Caco-2 (cell line): ENCODE data around the gene ACAT2. TPM values are rescaled to one million over a fixed set of nuclear protein-coding genes. Genes with fewer than 3 reads are reported as not detected.
A peak's percentile ranks its signal among the peaks of the same experiment; 100 is the strongest.
"Not testable (repeated sequence)": the region's sequence is repeated elsewhere in the genome, so short reads cannot be mapped to it uniquely, and the experiment has no call there.

Experiments used
- BruUV-seq: library from RNA; stranded (reverse); fragments of 400-500 nt; replicated peaks from 2 replicates; lab custom pipeline; 2021; lab: Mats Ljungman, UMichigan
- CTCF ChIA-PET: fragments of 300-600 bp; sonication (Branson Sonifier 250); formaldehyde crosslinking; loops from one replicate; lab custom pipeline; 2022; ENCODE audit warnings: antibody characterized with exemption; lab: Charles Lee
- POLR2A ChIA-PET: fragments of 300-600 bp; sonication (Branson Sonifier 250); formaldehyde crosslinking; loops from one replicate; lab custom pipeline; 2022; ENCODE audit warnings: antibody characterized with exemption; lab: Charles Lee
- DNase-seq, 2 experiments: peaks; one replicate each; pipeline versions ENCODE4 v3.0.0 to v3.0.0-alpha.2; 2020 to 2022
- H3K27me3 ChIP-seq: replicated peaks from 2 replicates; pipeline ENCODE4 v1.6.0; 2011; ENCODE audit warnings: low read length; ENCODE audit not compliant: control insufficient read depth, insufficient read depth
- H3K36me3 ChIP-seq: 2 replicates; pipeline ENCODE4 v1.5.1; 2011; ENCODE audit warnings: low read length; ENCODE audit not compliant: control insufficient read depth, insufficient read depth
- H3K4me1 ChIP-seq: fragments of 250-450 bp; sonication (Bioruptor Pico); 2 replicates; pipeline ENCODE4 v1.5.1; 2020; ENCODE audit warnings: mild to moderate bottlenecking
- H3K4me3 ChIP-seq: 2 replicates; pipeline ENCODE4 v1.5.1; 2011; ENCODE audit warnings: low read depth, mild to moderate bottlenecking, control low read depth, low read length
- H3K9me3 ChIP-seq: fragments of 250-450 bp; sonication (Bioruptor Pico); 2 replicates; pipeline ENCODE4 v1.5.1; 2020; ENCODE audit warnings: mild to moderate bottlenecking, moderate library complexity
- H3K27ac Mint-ChIP-seq: one replicate; pipeline ENCODE4 v1.8.0; 2022; ENCODE audit warnings: mixed read lengths; ENCODE audit not compliant: unreplicated experiment
- H3K27me3 Mint-ChIP-seq: one replicate; pipeline ENCODE4 v1.8.0; 2022; ENCODE audit warnings: mixed read lengths; ENCODE audit not compliant: insufficient read depth, unreplicated experiment
- H3K36me3 Mint-ChIP-seq: one replicate; pipeline ENCODE4 v1.8.0; 2022; ENCODE audit warnings: mild to moderate bottlenecking, mixed read lengths; ENCODE audit not compliant: insufficient read depth, unreplicated experiment
- H3K4me1 Mint-ChIP-seq: one replicate; pipeline ENCODE4 v1.8.0; 2022; ENCODE audit warnings: low read depth, mixed read lengths; ENCODE audit not compliant: unreplicated experiment
- H3K4me3 Mint-ChIP-seq: one replicate; pipeline ENCODE4 v1.8.0; 2022; ENCODE audit warnings: mild to moderate bottlenecking, moderate library complexity, mixed read lengths; ENCODE audit not compliant: unreplicated experiment
- H3K9me3 Mint-ChIP-seq: one replicate; pipeline ENCODE4 v1.8.0; 2022; ENCODE audit warnings: mixed read lengths; ENCODE audit not compliant: unreplicated experiment
- intact Hi-C: fragments of 100-400 bp; cut with micrococcal nuclease; formaldehyde crosslinking; loops from one replicate; pipeline ENCODE4 v1.10.0; 2022; ENCODE audit not compliant: unreplicated experiment
- total RNA-seq: library from RNA; stranded (reverse); gene quantifications from 2 replicates; pipeline ENCODE4 v1.2.3, GENCODE V29; 2022
- TF ChIP-seq, protein P1 (sequence below), 2 experiments: fragments of 200-600 bp in 1 of 2; IDR thresholded peaks; 1 replicate in 1 of 2; 2 replicates in 1 of 2; pipeline versions ENCODE4 v1.5.1 to v1.8.0; 2011 to 2022; ENCODE audit warnings: antibody characterized with exemption in 1 of 2, control low read depth in 1 of 2, inconsistent platforms in 1 of 2, low read depth in 1 of 2, low read length in 1 of 2, mild to moderate bottlenecking in 1 of 2, moderate library complexity in 1 of 2; ENCODE audit not compliant: insufficient read depth in 1 of 2, severe bottlenecking in 1 of 2, unreplicated experiment in 1 of 2

The ACAT2 gene
- total RNA-seq, 1 experiment from 2014 or later = 131 TPM

GRCh38 chr6:159723259-159723658 lies 38.6 kb upstream of the ACAT2 start:
- H3K27me3 Mint-ChIP-seq = no peaks in the 10 kb centered on the region
- H3K27me3 ChIP-seq = no peaks in the 10 kb centered on the region
- H3K27ac Mint-ChIP-seq = no peak overlapping the region
- H3K36me3 Mint-ChIP-seq = peaks cover 25% of the 10 kb centered on the region
- ChIA-PET CTCF (no interaction called here), POLR2A (no interaction called here)
- H3K9me3 ChIP-seq = no peaks in the 10 kb centered on the region
- TF ChIP-seq, protein P1, sequence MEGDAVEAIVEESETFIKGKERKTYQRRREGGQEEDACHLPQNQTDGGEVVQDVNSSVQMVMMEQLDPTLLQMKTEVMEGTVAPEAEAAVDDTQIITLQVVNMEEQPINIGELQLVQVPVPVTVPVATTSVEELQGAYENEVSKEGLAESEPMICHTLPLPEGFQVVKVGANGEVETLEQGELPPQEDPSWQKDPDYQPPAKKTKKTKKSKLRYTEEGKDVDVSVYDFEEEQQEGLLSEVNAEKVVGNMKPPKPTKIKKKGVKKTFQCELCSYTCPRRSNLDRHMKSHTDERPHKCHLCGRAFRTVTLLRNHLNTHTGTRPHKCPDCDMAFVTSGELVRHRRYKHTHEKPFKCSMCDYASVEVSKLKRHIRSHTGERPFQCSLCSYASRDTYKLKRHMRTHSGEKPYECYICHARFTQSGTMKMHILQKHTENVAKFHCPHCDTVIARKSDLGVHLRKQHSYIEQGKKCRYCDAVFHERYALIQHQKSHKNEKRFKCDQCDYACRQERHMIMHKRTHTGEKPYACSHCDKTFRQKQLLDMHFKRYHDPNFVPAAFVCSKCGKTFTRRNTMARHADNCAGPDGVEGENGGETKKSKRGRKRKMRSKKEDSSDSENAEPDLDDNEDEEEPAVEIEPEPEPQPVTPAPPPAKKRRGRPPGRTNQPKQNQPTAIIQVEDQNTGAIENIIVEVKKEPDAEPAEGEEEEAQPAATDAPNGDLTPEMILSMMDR (IDR thresholded peaks at IDR 0.05; ENCODE audit: insufficient read depth in 1 of 2, low read depth in 1 of 2, low read length in 1 of 2, severe bottlenecking in 1 of 2, unreplicated experiment in 1 of 2) = no peak
- DNase-seq = no peak
- H3K4me1 ChIP-seq = no peaks in the 10 kb centered on the region
- BruUV-seq = no TSS peak
- no peaks in the 10 kb centered on the region; the same call in 1 of the 2 replicates for H3K36me3 ChIP-seq
- intact Hi-C loops = no loop called here
- H3K4me3 ChIP-seq = no peak overlapping the region
- H3K4me1 Mint-ChIP-seq = peaks cover 6% of the 10 kb centered on the region
- no peaks in the 10 kb centered on the region for H3K9me3 Mint-ChIP-seq
- H3K4me3 Mint-ChIP-seq = no peak overlapping the region

GRCh38 chr6:159724778-159725177 lies 37.1 kb upstream of the ACAT2 start:
- intact Hi-C loops = no loop called here
- no TSS peak for BruUV-seq
- Histone ChIP-seq H3K27me3 (no peaks in the 10 kb centered on the region), H3K9me3 (no peaks in the 10 kb centered on the region), H3K4me1 (peaks cover under 1% of the 10 kb centered on the region; the same call in 1 of the 2 replicates), H3K36me3 (peaks cover 1% of the 10 kb centered on the region; the same call in 1 of the 2 replicates), H3K4me3 (no peak overlapping the region)
- H3K9me3 Mint-ChIP-seq = no peaks in the 10 kb centered on the region
- peaks cover 26% of the 10 kb centered on the region for H3K36me3 Mint-ChIP-seq
- H3K27me3 Mint-ChIP-seq = no peaks in the 10 kb centered on the region
- H3K4me3 Mint-ChIP-seq = no peak overlapping the region
- H3K4me1 Mint-ChIP-seq = peaks cover 6% of the 10 kb centered on the region
- ChIA-PET CTCF (no interaction called here), POLR2A (interaction anchor here (0.6 kb wide), 1 partner anchor 15 kb away, joined by 5 read pairs; no protein-coding TSS in a partner anchor)
- DNase-seq = no peak
- no peak overlapping the region for H3K27ac Mint-ChIP-seq
- TF ChIP-seq, protein P1 (IDR thresholded peaks at IDR 0.05; ENCODE audit: insufficient read depth in 1 of 2, low read depth in 1 of 2, low read length in 1 of 2, severe bottlenecking in 1 of 2, unreplicated experiment in 1 of 2) = no peak

DNA sequence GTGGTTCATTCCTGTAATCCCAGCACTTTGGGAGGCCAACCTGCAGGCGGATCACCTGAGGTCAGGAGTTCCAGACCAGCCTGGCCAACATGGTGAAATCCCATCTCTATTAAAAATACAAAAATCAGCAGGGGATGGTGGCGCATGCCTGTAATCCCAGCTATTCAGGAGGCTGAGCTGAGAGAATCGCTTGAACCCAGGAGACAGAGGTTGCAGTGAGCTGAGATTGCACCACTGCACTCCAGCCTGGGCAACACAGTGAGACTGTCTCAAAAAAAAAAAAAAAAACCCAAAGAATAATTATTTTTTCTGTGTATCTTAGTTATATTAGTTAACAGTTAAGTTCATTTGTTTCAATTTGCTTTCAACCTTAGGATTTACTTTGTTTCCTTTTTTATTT lies 36.6 kb upstream of the ACAT2 start:
- H3K4me3 ChIP-seq, H3K4me1 ChIP-seq, H3K27ac Mint-ChIP-seq, H3K27me3 Mint-ChIP-seq, BruUV-seq, H3K4me1 Mint-ChIP-seq, H3K27me3 ChIP-seq, intact Hi-C loops, DNase-seq, H3K36me3 ChIP-seq, H3K9me3 Mint-ChIP-seq, CTCF ChIA-PET, H3K9me3 ChIP-seq: not testable (repeated sequence)
- Mint-ChIP-seq H3K4me3 (peak overlapping the region; percentile 97), H3K36me3 (peaks cover 27% of the 10 kb centered on the region)
- POLR2A ChIA-PET = interaction anchor here (0.6 to 2.7 kb wide), 2 partner anchors 15 to 64 kb away, joined by 5 to 71 read pairs; partner anchors contain the start of genes MRPL18 and TCP1
